Measurements from ENCODE around the gene PARD6G.

PARD6G gene

DNA sequence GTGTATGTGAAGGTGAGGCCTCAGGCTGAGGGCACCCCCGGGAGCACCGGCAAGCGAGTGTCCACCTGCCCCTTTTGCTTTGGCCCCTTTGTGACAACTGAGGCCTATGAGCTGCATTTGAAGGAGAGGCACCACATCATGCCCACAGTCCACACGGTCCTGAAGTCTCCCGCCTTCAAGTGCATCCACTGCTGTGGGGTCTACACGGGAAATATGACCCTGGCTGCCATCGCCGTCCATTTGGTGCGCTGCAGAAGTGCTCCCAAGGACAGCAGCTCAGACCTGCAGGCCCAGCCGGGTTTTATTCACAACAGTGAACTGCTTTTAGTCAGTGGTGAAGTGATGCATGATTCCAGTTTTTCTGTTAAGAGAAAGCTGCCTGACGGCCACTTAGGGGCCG is 109.3 kb downstream of the PARD6G start:
- no peak for DNase-seq

GRCh38 chr18:80137137-80137536 is 110.2 kb downstream of the PARD6G start:
- no peak for DNase-seq

- no peak for DNase-seq
These were observed 110.6 kb downstream of the PARD6G start for GRCh38 chr18:80136679-80137078.

DNA sequence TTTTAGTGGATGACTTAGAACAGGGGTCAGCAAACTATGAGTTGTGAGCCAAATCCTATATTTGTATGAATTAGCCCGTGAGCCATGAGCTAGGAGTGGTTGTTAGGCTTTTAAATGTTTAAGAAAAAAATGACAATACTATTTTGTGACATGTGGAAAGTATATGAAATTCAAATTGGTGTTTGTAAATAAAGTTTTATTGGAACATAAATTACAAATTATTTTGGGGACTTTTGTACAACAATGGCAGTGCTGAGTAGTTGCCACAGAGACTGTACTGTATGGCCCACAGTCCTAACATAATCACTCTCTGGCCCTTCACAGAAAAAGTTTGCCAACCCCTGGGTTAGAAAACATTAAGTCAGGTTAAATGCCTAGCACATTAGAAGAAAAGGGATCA is 112.2 kb downstream of the PARD6G start:
- no peak for DNase-seq

GRCh38 chr18:80133124-80133523 is 114.2 kb downstream of the PARD6G start:
- DNase-seq: no peak

DNA sequence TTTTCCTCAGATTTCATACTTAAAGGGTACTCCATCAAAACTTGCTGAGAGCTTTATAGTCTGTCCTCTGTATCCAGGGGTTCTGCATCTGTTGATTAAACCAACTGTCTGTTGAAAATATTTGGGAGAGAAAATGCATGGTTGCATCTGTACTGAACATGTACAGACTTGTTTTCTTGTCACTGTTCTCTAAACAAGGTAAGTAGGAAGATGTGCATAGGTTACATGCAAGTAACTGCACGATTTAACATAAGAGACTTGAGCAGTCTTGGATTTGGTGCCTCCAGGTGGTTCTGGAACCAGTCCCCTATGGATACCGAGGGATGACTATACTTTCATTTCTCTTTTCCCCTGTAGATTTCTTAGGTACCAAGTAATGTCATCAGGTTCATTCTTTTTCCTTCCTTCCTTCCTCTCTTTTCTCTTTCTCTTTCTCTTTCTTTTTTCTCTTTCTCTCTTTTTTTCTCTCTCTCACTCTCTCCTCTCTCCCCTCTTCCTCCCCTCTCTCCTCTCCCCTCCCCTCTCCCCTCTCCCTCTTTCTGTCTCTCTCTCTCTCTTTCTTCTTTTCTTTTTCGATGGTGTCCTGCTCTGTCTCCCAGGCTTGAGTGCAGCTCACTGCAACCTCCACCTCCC is 115.0 kb downstream of the PARD6G start:
- DNase-seq: no peak

DNA sequence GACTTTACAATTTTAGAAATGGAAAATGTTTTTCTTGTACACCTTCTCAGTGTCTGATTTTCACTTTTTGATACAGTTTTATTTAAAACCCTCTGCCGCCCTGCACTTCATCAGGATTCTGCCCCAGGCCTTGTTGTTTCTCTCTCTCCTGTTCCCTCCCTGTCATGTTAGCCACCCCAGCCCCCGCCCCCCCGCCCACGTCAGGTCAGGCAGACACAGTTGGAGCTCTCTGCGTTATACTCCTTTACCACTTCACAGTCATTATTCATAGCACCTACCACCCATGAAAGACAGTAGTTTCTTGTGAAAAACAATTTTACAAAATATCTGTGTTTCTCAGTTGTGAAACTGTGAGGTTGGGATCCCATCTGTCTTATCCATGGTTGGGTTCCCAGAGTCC is 116.8 kb downstream of the PARD6G start:
- DNase-seq: no peak

- no peak for DNase-seq
These were observed 117.5 kb downstream of the PARD6G start for GRCh38 chr18:80129672-80130367.

GRCh38 chr18:80127635-80128034 is 119.7 kb downstream of the PARD6G start:
- DNase-seq: no peak

DNA sequence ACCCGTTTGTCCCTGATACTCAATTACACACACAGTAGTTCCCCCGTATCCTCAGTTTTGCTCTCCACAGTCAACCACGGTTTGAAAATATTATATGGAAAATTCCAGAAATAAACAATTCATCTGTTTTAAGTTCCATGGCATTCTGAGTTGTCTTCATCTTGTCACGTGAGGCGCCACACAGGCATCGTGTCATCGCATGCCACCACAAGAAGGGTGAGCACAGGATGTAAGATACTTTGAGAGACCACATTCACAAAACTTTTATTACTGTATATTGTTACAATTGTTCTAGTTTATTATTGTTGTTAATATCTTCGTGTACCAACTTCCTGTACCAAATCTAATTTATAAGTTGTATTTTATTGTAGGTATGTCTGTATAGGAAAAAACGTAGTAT is 120.5 kb downstream of the PARD6G start:
- DNase-seq: no peak

GRCh38 chr18:80124131-80124530 is 123.2 kb downstream of the PARD6G start:
- no peak for DNase-seq

DNA sequence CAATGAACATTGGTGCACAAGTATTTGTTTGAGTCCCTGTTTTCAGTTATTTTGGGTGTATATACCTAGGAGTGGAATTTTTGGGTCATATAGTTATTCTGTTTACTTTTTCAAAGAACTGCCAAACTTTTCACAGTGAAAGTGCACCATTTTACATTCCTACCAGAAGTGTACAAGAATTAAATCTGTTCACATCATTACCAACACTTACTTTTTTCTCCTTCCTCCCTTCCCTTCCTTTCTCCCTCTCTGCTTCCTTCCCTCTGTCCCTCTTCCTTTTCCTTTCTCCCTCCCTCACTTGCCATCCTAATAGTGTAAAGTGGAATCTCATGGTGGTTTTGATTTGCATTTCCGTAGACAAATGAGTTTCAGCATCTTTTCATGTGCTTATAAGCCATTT is 126.4 kb downstream of the PARD6G start:
- DNase-seq: no peak

DNA sequence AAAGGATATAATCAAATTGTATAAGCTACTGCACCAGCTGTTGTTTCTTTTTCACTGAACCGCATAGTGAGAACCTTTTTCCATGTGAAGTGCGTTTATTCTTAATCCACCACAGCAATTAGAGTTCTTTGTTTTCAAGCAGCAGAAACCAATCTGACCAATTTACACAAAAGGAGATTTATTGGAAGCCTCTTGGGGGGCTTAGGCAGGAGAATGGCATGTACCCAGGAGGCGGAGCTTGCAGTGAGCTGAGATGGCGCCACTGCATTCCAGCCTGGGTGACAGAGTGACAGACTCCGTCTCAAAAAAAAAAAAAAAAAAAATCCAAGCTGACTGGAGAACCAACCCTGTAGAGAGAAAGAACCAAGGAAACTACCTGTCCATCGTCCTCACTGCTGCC is 128.2 kb downstream of the PARD6G start:
- no peak for DNase-seq

GRCh38 chr18:80115035-80115434 is 132.3 kb downstream of the PARD6G start:
- no peak for DNase-seq

GRCh38 chr18:80112624-80113248 is 134.6 kb downstream of the PARD6G start:
- DNase-seq: no peak

GRCh38 chr18:80109676-80110078 is 137.6 kb downstream of the PARD6G start:
- peak; percentile 31 for DNase-seq

- DNase-seq: peak; percentile 64
These were observed 138.3 kb downstream of the PARD6G start, which contains the start of gene ADNP2 for GRCh38 chr18:80108739-80109675. TSS of gene ADNP2 (plus strand) at chr18:80109262. CDS start at chr18:80117543, 8,281 bp downstream.

GRCh38 chr18:80108121-80108536 is 139.2 kb downstream of the PARD6G start:
- DNase-seq: no peak

- no peak for DNase-seq
These were observed 139.9 kb downstream of the PARD6G start for GRCh38 chr18:80107426-80107825.

Data from NCI-H510A (cell line).